HG03460 (cell line): ENCODE results near the gene FBXO10.

Experiments used
- ATAC-seq: cut with Tn5 transposase; IDR thresholded peaks from one replicate; pipeline ENCODE4 v1.9.1; 2021; ENCODE audit not compliant: unreplicated experiment

FBXO10 gene

GRCh38 chr9:37596504-37596903 is 20.3 kb upstream of the FBXO10 start:
- ATAC-seq: no peak

GRCh38 chr9:37593883-37594448 is 17.8 kb upstream of the FBXO10 start:
- no peak for ATAC-seq

GRCh38 chr9:37592108-37592951 is 16.1 kb upstream of the FBXO10 start, which contains the start of gene TOMM5:
TSS of gene TOMM5 (minus strand) at chr9:37592597. CDS start at chr9:37592532, 65 bp downstream.
- peak; percentile 81 for ATAC-seq

GRCh38 chr9:37587521-37587920 is 11.3 kb upstream of the FBXO10 start:
- ATAC-seq: no peak

GRCh38 chr9:37583522-37584121 is 7.4 kb upstream of the FBXO10 start:
- no peak for ATAC-seq

- ATAC-seq: no peak
Measured at GRCh38 chr9:37582548-37583157, 6.5 kb upstream of the FBXO10 start.

- peak; percentile 53 for ATAC-seq
Measured at GRCh38 chr9:37575511-37575914, 667 bp downstream of the FBXO10 start.

GRCh38 chr9:37575001-37575400 is 1.2 kb downstream of the FBXO10 start:
- no peak for ATAC-seq

- no peak for ATAC-seq
Measured at GRCh38 chr9:37574241-37574721, 1.9 kb downstream of the FBXO10 start.

- no peak for ATAC-seq
Measured at GRCh38 chr9:37571282-37571681, 4.9 kb downstream of the FBXO10 start.

GRCh38 chr9:37566716-37567115 is 9.5 kb downstream of the FBXO10 start:
- no peak for ATAC-seq

GRCh38 chr9:37565661-37566618 is 10.2 kb downstream of the FBXO10 start:
- ATAC-seq: peak; percentile 82

- ATAC-seq: no peak
Measured at GRCh38 chr9:37564916-37565315, 11.3 kb downstream of the FBXO10 start.

- ATAC-seq: no peak
Measured at GRCh38 chr9:37563806-37564513, 12.2 kb downstream of the FBXO10 start.

- ATAC-seq: no peak
Measured at GRCh38 chr9:37562826-37563225, 13.4 kb downstream of the FBXO10 start.

- no peak for ATAC-seq
Measured at GRCh38 chr9:37561682-37562081, 14.5 kb downstream of the FBXO10 start.

GRCh38 chr9:37559855-37560592 is 16.2 kb downstream of the FBXO10 start:
- ATAC-seq: no peak

- ATAC-seq: no peak
Measured at GRCh38 chr9:37559125-37559524, 17.1 kb downstream of the FBXO10 start.

- ATAC-seq: no peak
Measured at GRCh38 chr9:37555786-37556185, 20.4 kb downstream of the FBXO10 start.
